Esophagus squamous epithelium (tissue), 4 donors: Measurements from ENCODE around the gene COBLL1.

Experiments used
- POLR2A ChIP-seq, 4 donors: fragments of 450-650 bp; IDR thresholded peaks; one replicate each; pipeline ENCODE4 v1.6.1; 2017; ENCODE audit warnings: antibody characterized with exemption in 4 of 4, mild to moderate bottlenecking in 4 of 4, moderate library complexity in 3 of 4
- TF ChIP-seq, protein P1 (sequence below), 6 experiments: fragments of 450-650 bp in 4 of 6; fragments of 200-600 bp in 2 of 6; sonication (generic) in 2 of 6; IDR thresholded peaks; one replicate each; pipeline ENCODE4 v1.5.1; 2016 to 2019; ENCODE audit warnings: antibody characterized with exemption in 6 of 6, mild to moderate bottlenecking in 4 of 6, moderate library complexity in 4 of 6

DNA sequence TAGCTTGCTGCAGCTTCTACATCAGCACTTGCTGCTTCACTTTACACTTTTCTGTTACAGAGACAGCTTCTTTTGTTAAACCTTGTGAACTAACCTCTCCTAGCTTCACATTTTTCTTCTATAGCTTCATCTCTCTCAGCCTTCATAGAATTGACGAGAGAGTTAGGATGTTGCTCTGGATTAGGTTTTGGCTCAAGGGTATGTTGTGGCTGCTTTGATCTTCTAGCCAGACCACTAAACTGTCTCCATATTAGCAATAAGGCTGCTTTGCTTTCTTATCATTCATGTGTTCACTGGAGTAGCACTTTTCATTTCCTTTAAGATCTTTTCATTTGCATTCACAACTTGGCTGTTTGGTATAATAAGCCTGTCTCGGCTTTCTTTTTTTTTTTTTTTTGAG, 174.1 kb downstream of the COBLL1 start:
- no peak for TF ChIP-seq POLR2A (IDR thresholded peaks at IDR 0.05)
- TF ChIP-seq, protein P1, sequence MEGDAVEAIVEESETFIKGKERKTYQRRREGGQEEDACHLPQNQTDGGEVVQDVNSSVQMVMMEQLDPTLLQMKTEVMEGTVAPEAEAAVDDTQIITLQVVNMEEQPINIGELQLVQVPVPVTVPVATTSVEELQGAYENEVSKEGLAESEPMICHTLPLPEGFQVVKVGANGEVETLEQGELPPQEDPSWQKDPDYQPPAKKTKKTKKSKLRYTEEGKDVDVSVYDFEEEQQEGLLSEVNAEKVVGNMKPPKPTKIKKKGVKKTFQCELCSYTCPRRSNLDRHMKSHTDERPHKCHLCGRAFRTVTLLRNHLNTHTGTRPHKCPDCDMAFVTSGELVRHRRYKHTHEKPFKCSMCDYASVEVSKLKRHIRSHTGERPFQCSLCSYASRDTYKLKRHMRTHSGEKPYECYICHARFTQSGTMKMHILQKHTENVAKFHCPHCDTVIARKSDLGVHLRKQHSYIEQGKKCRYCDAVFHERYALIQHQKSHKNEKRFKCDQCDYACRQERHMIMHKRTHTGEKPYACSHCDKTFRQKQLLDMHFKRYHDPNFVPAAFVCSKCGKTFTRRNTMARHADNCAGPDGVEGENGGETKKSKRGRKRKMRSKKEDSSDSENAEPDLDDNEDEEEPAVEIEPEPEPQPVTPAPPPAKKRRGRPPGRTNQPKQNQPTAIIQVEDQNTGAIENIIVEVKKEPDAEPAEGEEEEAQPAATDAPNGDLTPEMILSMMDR (IDR thresholded peaks at IDR 0.05) = no peak
